H9 (cell line): ENCODE results near the gene NXNL2. TPM values are rescaled to one million over a fixed set of nuclear protein-coding genes. Genes with fewer than 3 reads are reported as not detected.
A peak's percentile ranks its signal among the peaks of the same experiment; 100 is the strongest.

ENCODE experiments used
- DNase-seq: peaks from one replicate; pipeline ENCODE4 v3.0.0-alpha.2; 2017
- H2AFZ ChIP-seq: one replicate; pipeline ENCODE4 v1.6.1; 2013; ENCODE audit warnings: mild to moderate bottlenecking, low read length, control low read depth, moderate library complexity
- H2AK5ac ChIP-seq: 2 replicates; pipeline ENCODE4 v1.6.1; 2013; ENCODE audit warnings: low read length, control low read depth, mixed read lengths; ENCODE audit not compliant: insufficient read length
- H2BK120ac ChIP-seq: one replicate; pipeline ENCODE4 v1.6.1; 2013; ENCODE audit warnings: low read depth, mild to moderate bottlenecking, low read length, control low read depth, inconsistent platforms; ENCODE audit not compliant: poor library complexity, severe bottlenecking
- H2BK12ac ChIP-seq: 2 replicates; pipeline ENCODE4 v1.6.1; 2013; ENCODE audit warnings: low read length, control low read depth, mixed read lengths, low read depth; ENCODE audit not compliant: insufficient read length
- H2BK15ac ChIP-seq: 2 replicates; pipeline ENCODE4 v1.6.1; 2013; ENCODE audit warnings: low read depth, low read length, control low read depth
- H2BK20ac ChIP-seq: one replicate; pipeline ENCODE4 v1.6.1; 2013; ENCODE audit warnings: low read depth, mild to moderate bottlenecking, low read length, control low read depth, inconsistent platforms; ENCODE audit not compliant: poor library complexity, severe bottlenecking
- H2BK5ac ChIP-seq: 2 replicates; pipeline ENCODE4 v1.6.1; 2013; ENCODE audit warnings: low read length, control low read depth, mixed read lengths; ENCODE audit not compliant: insufficient read length
- H3K14ac ChIP-seq: 2 replicates; pipeline ENCODE4 v1.6.1; 2013; ENCODE audit warnings: low read length, control low read depth; ENCODE audit not compliant: insufficient read depth
- H3K18ac ChIP-seq: 2 replicates; pipeline ENCODE4 v1.6.1; 2013; ENCODE audit warnings: low read depth, mild to moderate bottlenecking, mixed read lengths, low read length, control low read depth; ENCODE audit not compliant: insufficient read length
- H3K23ac ChIP-seq: 2 replicates; pipeline ENCODE4 v1.6.1; 2013; ENCODE audit warnings: low read length, control low read depth, mixed read lengths, low read depth; ENCODE audit not compliant: insufficient read length
- H3K23me2 ChIP-seq: 2 replicates; pipeline ENCODE4 v1.6.1; 2013; ENCODE audit warnings: low read depth, mild to moderate bottlenecking, mixed read lengths, low read length, control low read depth; ENCODE audit not compliant: insufficient read length, poor library complexity, severe bottlenecking
- H3K27ac ChIP-seq: 2 replicates; pipeline ENCODE4 v1.5.1; 2013; ENCODE audit warnings: low read length, control low read depth, mixed read lengths, low read depth; ENCODE audit not compliant: insufficient read length
- H3K27me3 ChIP-seq: 2 replicates; pipeline ENCODE4 v1.6.1; 2013; ENCODE audit warnings: low read length, control low read depth, inconsistent platforms; ENCODE audit not compliant: insufficient read depth
- H3K4ac ChIP-seq: 2 replicates; pipeline ENCODE4 v1.6.1; 2013; ENCODE audit warnings: low read depth, mild to moderate bottlenecking, control low read depth, inconsistent platforms, low read length, moderate library complexity
- H3K4me1 ChIP-seq: 2 replicates; pipeline ENCODE4 v1.6.1; 2013; ENCODE audit warnings: low read length, control low read depth, inconsistent platforms; ENCODE audit not compliant: insufficient read depth
- H3K4me2 ChIP-seq: 2 replicates; pipeline ENCODE4 v1.6.1; 2013; ENCODE audit warnings: low read length, control low read depth, mixed read lengths; ENCODE audit not compliant: insufficient read length, insufficient read depth
- H3K56ac ChIP-seq: 2 replicates; pipeline ENCODE4 v1.6.1; 2013; ENCODE audit warnings: low read depth, mild to moderate bottlenecking, mixed read lengths, low read length, control low read depth; ENCODE audit not compliant: insufficient read length
- H3K79me1 ChIP-seq: 2 replicates; pipeline ENCODE4 v1.6.1; 2013; ENCODE audit warnings: low read depth, mild to moderate bottlenecking, moderate library complexity, low read length, control low read depth, inconsistent platforms; ENCODE audit not compliant: insufficient read depth, poor library complexity, severe bottlenecking
- H3K79me2 ChIP-seq: 2 replicates; pipeline ENCODE4 v1.6.1; 2013; ENCODE audit warnings: low read length, control low read depth, inconsistent platforms; ENCODE audit not compliant: insufficient read depth
- H3K9ac ChIP-seq: 2 replicates; pipeline ENCODE4 v1.6.1; 2013; ENCODE audit warnings: low read length, control low read depth, mixed read lengths; ENCODE audit not compliant: insufficient read length; ENCODE audit errors: extremely low read depth
- H3K9me3 ChIP-seq: one replicate; pipeline ENCODE4 v1.6.1; 2013; ENCODE audit warnings: low read depth, low read length, inconsistent platforms; ENCODE audit not compliant: control insufficient read depth
- H3T11ph ChIP-seq: one replicate; pipeline ENCODE4 v1.6.1; 2013; ENCODE audit warnings: mild to moderate bottlenecking, low read length, control low read depth, inconsistent platforms
- H4K20me1 ChIP-seq: one replicate; pipeline ENCODE4 v1.6.1; 2013; ENCODE audit not compliant: control insufficient read depth, insufficient read length, insufficient read depth
- H4K5ac ChIP-seq: 2 replicates; pipeline ENCODE4 v1.6.1; 2013; ENCODE audit warnings: low read depth, mild to moderate bottlenecking, mixed read lengths, low read length, control low read depth; ENCODE audit not compliant: insufficient read length
- H4K8ac ChIP-seq: replicated peaks from 2 replicates; pipeline ENCODE4 v1.6.1; 2013; ENCODE audit warnings: low read length, control low read depth, mixed read lengths, low read depth; ENCODE audit not compliant: insufficient read length
- H4K91ac ChIP-seq: 2 replicates; pipeline ENCODE4 v1.6.1; 2013; ENCODE audit warnings: low read depth, mild to moderate bottlenecking, moderate library complexity, mixed read lengths, low read length, control low read depth; ENCODE audit not compliant: insufficient read length
- H3K27ac Mint-ChIP-seq, 3 experiments: 2 replicates in 2 of 3; 3 replicates in 1 of 3; pipeline ENCODE4 v1.8.0; 2020 to 2021; ENCODE audit warnings: mixed read lengths in 3 of 3, mild to moderate bottlenecking in 1 of 3, moderate library complexity in 1 of 3
- H3K27me3 Mint-ChIP-seq: 2 replicates; pipeline ENCODE4 v1.8.0; 2021; ENCODE audit warnings: low read depth, mild to moderate bottlenecking, moderate library complexity, mixed read lengths
- H3K36me3 Mint-ChIP-seq, 3 experiments: 2 replicates in 2 of 3; 3 replicates in 1 of 3; pipeline ENCODE4 v1.8.0; 2020 to 2021; ENCODE audit warnings: low read depth in 3 of 3, mixed read lengths in 3 of 3; ENCODE audit not compliant: insufficient read depth in 1 of 3
- H3K4me1 Mint-ChIP-seq, 2 experiments: 2 replicates each; pipeline ENCODE4 v1.8.0; 2020; ENCODE audit warnings: mixed read lengths in 2 of 2
- H3K4me3 Mint-ChIP-seq, 2 experiments: 2 replicates in 1 of 2; 3 replicates in 1 of 2; pipeline ENCODE4 v1.8.0; 2020 to 2021; ENCODE audit warnings: mild to moderate bottlenecking in 2 of 2, mixed read lengths in 2 of 2, moderate library complexity in 1 of 2
- H3K9me3 Mint-ChIP-seq, 2 experiments: 2 replicates in 1 of 2; 3 replicates in 1 of 2; pipeline ENCODE4 v1.8.0; 2020; ENCODE audit warnings: mild to moderate bottlenecking in 2 of 2, mixed read lengths in 2 of 2, moderate library complexity in 1 of 2
- CTCF ChIP-seq: fragments of 200-600 bp; sonication (generic); conservative IDR thresholded peaks from 3 replicates; pipeline ENCODE4 v1.8.0; 2021; ENCODE audit warnings: antibody characterized with exemption, mild to moderate bottlenecking
- WGBS: extraction: QIAGEN DNeasy Blood & Tissue Kit; methylation state at CpG from one replicate; pipeline ENCODE4 v1.1.7; 2013; ENCODE audit warnings: missing lambda C conversion rate, low lambda C conversion rate, mixed read lengths; ENCODE audit not compliant: insufficient read length; ENCODE audit errors: extremely low coverage; 5-methylcytosine and 5-hydroxymethylcytosine counted together
- total RNA-seq: library from RNA; stranded (reverse); gene quantifications from 2 replicates; pipeline ENCODE4 v1.2.1, GENCODE V29; 2021

NXNL2 gene
- total RNA-seq, 1 experiment from 2014 or later: 0.57 TPM

- no peaks in the 10 kb centered on the region for H4K20me1 ChIP-seq
- no peak overlapping the region for H3K9ac ChIP-seq
- no peak overlapping the region for H3K4me2 ChIP-seq
- H3K23me2 ChIP-seq: no peaks in the 10 kb centered on the region
- Mint-ChIP-seq H3K4me3 (no peak overlapping the region), H3K27ac (peak overlapping the region in 1 of 3 experiments; percentile 46; a peak in 2 of 7 replicates), H3K36me3 (no peaks in the 10 kb centered on the region), H3K4me1 (peaks cover 12 to 14% of the 10 kb centered on the region in 2 experiments), H3K27me3 (no peaks in the 10 kb centered on the region), H3K9me3 (no peaks in the 10 kb centered on the region; a peak in 1 of 5 replicates)
- no peak overlapping the region for H4K8ac ChIP-seq
- H3T11ph ChIP-seq: no peak overlapping the region
- H3K27me3 ChIP-seq: no peaks in the 10 kb centered on the region
- H2BK5ac ChIP-seq: no peak overlapping the region
- WGBS: no CpG with 5 or more reads among the region's 2 CpGs
- no peak overlapping the region for H4K5ac ChIP-seq
- H3K23ac ChIP-seq: no peak overlapping the region
- H2AFZ ChIP-seq: no peak overlapping the region
- no peaks in the 10 kb centered on the region for H3K4me1 ChIP-seq
- no peaks in the 10 kb centered on the region for H3K79me1 ChIP-seq
- no peak overlapping the region for H2BK12ac ChIP-seq
- H3K9me3 ChIP-seq: no peaks in the 10 kb centered on the region
- no peak overlapping the region for H2BK120ac ChIP-seq
- no peak overlapping the region for H3K14ac ChIP-seq
- no peak overlapping the region for H4K91ac ChIP-seq
- no peak overlapping the region for H3K56ac ChIP-seq
- H2AK5ac ChIP-seq: no peak overlapping the region
- DNase-seq: no peak
- no peak for TF ChIP-seq CTCF
- no peak overlapping the region for H2BK20ac ChIP-seq
- H3K79me2 ChIP-seq: no peaks in the 10 kb centered on the region; the same call in 1 of the 2 replicates
- no peak overlapping the region for H3K18ac ChIP-seq
- H2BK15ac ChIP-seq: no peak overlapping the region
- H3K27ac ChIP-seq: no peak overlapping the region
- no peak overlapping the region for H3K4ac ChIP-seq
These were observed 37.8 kb upstream of the NXNL2 start for GRCh38 chr9:88497224-88497623.
